ENCODE measurements around the gene TIAM1. TPM values are rescaled to one million over a fixed set of nuclear protein-coding genes. Genes with fewer than 3 reads are reported as not detected.

Gene TIAM1
- polyA plus RNA-seq, 2 of the 4 experiments (the other 2 are of a cell fraction), result 0.23 to 0.40 TPM

DNA sequence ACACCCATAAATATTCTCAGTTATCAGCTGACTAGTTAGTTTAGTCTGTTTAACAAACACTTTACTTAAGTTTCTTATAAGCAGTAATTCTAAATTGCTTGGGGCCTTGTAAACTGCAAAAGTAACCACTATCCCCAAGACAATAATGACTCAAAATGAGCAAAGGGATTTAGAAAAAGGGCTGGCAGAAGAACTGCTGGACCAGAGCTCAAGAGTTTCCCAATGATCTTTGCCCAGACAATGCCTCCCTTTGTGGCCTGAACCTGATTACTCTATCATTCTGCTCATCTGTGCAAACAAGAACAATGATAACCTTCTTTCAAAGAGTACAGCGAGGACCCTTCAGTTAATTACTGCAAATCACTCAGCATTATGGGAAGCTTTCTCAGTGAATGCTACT lies 123.5 kb downstream of the TIAM1 start:
- FAIRE-seq (no peak), ATAC-seq (no peak), DNase-seq (ENCODE audit: low read depth in 1 of 2, low spot score in 1 of 2) (no peak)

DNA sequence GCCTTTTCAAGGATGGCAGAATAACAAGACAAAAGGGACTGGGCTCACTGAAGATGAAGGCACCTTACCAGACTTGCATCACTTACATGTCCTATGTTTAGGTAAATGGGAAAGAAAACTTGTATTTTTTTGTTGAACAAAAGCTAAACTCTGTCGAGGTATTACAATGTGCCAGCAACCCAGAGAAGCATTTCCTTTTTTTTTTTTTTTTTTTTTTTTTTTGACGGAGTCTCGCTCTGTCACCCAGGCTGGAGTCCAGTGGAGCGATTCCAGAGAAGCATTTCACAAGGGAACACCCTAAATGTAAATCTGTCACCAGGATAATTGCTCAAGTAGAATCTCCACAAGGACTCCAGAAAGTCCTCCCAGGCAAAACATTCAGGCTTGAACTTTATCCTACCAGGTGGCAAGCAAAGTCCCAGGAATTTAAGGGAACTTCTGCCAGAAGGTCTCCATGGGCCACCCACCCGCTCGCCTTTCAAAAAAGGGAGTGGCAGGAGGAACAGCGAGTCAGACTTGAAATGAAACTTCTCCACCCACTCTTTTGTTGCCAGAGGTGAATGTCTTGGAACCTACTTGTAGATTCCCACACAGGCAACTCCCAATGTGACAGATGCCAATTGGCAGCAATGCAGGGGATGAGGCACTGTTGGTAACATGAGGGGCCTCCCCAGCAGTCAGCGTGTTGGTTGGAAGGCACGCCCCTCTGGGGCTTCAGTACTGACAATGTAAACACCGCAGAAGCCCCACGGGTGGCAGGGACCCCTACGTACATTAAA lies 125.0 kb downstream of the TIAM1 start:
- no peak overlapping the region for H3K4me2 ChIP-seq
- H3K4me1 ChIP-seq, result no peaks in the 10 kb centered on the region
- no peaks in the 10 kb centered on the region for H3K9me3 ChIP-seq
- FAIRE-seq (no peak), ATAC-seq (no peak), DNase-seq (ENCODE audit: low read depth in 1 of 2, low spot score in 1 of 2) (no peak)
- H3K27ac ChIP-seq, result no peak overlapping the region
- no peak for TF ChIP-seq ZC3H11A (IDR thresholded peaks at IDR 0.05)
- no peak for TF ChIP-seq NPAS2 (CRISPR knock-in tag; IDR thresholded peaks at IDR 0.05; ENCODE audit: borderline replicate concordance)
- TF ChIP-seq, protein P1, sequence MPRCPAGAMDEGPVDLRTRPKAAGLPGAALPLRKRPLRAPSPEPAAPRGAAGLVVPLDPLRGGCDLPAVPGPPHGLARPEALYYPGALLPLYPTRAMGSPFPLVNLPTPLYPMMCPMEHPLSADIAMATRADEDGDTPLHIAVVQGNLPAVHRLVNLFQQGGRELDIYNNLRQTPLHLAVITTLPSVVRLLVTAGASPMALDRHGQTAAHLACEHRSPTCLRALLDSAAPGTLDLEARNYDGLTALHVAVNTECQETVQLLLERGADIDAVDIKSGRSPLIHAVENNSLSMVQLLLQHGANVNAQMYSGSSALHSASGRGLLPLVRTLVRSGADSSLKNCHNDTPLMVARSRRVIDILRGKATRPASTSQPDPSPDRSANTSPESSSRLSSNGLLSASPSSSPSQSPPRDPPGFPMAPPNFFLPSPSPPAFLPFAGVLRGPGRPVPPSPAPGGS (IDR thresholded peaks at IDR 0.05), result no peak
- TF ChIP-seq RFX5 (IDR thresholded peaks at IDR 0.05), result no peak
- no peak for TF ChIP-seq RAD21 (conservative IDR thresholded peaks at IDR 0.05 in 1 of 2, IDR thresholded peaks at IDR 0.05 in 1 of 2)
- TF ChIP-seq HDAC2 (IDR thresholded peaks at IDR 0.05), result no peak
- TF ChIP-seq HEYL (CRISPR knock-in tag; IDR thresholded peaks at IDR 0.05), result no peak
- no peak for TF ChIP-seq NR3C1 (IDR thresholded peaks at IDR 0.05)
- TF ChIP-seq TFCP2L1 (CRISPR knock-in tag; IDR thresholded peaks at IDR 0.05), result no peak
- 11% methylated on average over 9 of the region's 12 CpGs for WGBS (ENCODE audit: missing lambda C conversion rate)
- POLR2A ChIA-PET, result no interaction called here
- CTCF ChIA-PET, result interaction anchor here (1.9 kb wide), 1 partner anchor 362 kb away, joined by 5 read pairs; no protein-coding TSS in a partner anchor
- no peak overlapping the region for H3K4me3 ChIP-seq

More for the DNA sequence above, 123.5 kb downstream of the TIAM1 start:
- WGBS (ENCODE audit: missing lambda C conversion rate), result 0% methylated on average over 1 of the region's 1 CpG
- CTCF ChIA-PET, result interaction anchor here (1.2 kb wide), 1 partner anchor 360 kb away, joined by 6 read pairs; no protein-coding TSS in a partner anchor
- no peak overlapping the region for H3K4me3 ChIP-seq
- H3K4me1 ChIP-seq, result no peaks in the 10 kb centered on the region
- H3K4me2 ChIP-seq, result no peak overlapping the region
- POLR2A ChIA-PET, result no interaction called here
- TF ChIP-seq POLR2A (IDR thresholded peaks at IDR 0.05; ENCODE audit: low read length) (no peak), SMC3 (IDR thresholded peaks at IDR 0.05) (no peak), SREBF2 (IDR thresholded peaks at IDR 0.05) (no peak), ESRRA (IDR thresholded peaks at IDR 0.05; ENCODE audit: borderline replicate concordance, low read length) (no peak), KDM5A (IDR thresholded peaks at IDR 0.05) (no peak)
- TF ChIP-seq, protein P2, sequence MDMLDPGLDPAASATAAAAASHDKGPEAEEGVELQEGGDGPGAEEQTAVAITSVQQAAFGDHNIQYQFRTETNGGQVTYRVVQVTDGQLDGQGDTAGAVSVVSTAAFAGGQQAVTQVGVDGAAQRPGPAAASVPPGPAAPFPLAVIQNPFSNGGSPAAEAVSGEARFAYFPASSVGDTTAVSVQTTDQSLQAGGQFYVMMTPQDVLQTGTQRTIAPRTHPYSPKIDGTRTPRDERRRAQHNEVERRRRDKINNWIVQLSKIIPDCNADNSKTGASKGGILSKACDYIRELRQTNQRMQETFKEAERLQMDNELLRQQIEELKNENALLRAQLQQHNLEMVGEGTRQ (IDR thresholded peaks at IDR 0.05), result no peak
- TF ChIP-seq, protein P3, sequence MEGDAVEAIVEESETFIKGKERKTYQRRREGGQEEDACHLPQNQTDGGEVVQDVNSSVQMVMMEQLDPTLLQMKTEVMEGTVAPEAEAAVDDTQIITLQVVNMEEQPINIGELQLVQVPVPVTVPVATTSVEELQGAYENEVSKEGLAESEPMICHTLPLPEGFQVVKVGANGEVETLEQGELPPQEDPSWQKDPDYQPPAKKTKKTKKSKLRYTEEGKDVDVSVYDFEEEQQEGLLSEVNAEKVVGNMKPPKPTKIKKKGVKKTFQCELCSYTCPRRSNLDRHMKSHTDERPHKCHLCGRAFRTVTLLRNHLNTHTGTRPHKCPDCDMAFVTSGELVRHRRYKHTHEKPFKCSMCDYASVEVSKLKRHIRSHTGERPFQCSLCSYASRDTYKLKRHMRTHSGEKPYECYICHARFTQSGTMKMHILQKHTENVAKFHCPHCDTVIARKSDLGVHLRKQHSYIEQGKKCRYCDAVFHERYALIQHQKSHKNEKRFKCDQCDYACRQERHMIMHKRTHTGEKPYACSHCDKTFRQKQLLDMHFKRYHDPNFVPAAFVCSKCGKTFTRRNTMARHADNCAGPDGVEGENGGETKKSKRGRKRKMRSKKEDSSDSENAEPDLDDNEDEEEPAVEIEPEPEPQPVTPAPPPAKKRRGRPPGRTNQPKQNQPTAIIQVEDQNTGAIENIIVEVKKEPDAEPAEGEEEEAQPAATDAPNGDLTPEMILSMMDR (IDR thresholded peaks at IDR 0.05), result no peak
- no peaks in the 10 kb centered on the region for H3K9me3 ChIP-seq
- no peak overlapping the region for H3K27ac ChIP-seq

DNA sequence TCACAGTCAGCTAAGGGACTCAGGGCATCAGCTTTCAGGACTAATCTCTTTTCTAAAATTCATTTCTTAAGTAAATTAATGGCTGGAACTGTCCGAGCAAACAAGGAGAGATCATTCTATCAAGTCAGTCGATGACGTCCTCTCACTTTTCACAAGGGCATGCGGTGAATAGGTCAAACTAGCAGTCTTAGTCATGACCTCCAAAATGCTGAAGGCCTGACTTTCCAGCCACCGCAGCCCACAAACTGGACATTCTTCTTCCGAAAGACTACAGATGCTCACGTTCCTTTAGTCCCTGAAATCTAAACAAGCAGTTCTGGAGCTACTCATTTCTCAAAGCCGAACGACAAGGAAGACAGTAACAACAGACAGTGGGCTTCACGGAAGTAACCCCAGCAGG lies 127.9 kb downstream of the TIAM1 start:
- WGBS (ENCODE audit: missing lambda C conversion rate), result 51% methylated on average over 10 of the region's 10 CpGs
- POLR2A ChIA-PET, result no interaction called here
- FAIRE-seq, result no peak
- no peak overlapping the region for H3K4me2 ChIP-seq
- CTCF ChIA-PET, result interaction anchor here (0.8 to 1.6 kb wide), 4 partner anchors 17 to 367 kb away, joined by 3 to 9 read pairs (median 4); no protein-coding TSS in a partner anchor
- no peak overlapping the region for H3K4me3 ChIP-seq
- no peaks in the 10 kb centered on the region for H3K4me1 ChIP-seq
- no peaks in the 10 kb centered on the region for H3K9me3 ChIP-seq
- ATAC-seq, result no peak
- no peak for DNase-seq (ENCODE audit: low read depth in 1 of 2, low spot score in 1 of 2)
- H3K27ac ChIP-seq, result no peak overlapping the region
- no peak for TF ChIP-seq ZSCAN20 (CRISPR knock-in tag; IDR thresholded peaks at IDR 0.05)
- no peak for TF ChIP-seq ZNF302 (CRISPR knock-in tag; IDR thresholded peaks at IDR 0.05)
- no peak for TF ChIP-seq BHLHE40 (IDR thresholded peaks at IDR 0.05; ENCODE audit: low read depth, low read length)
- no peak for TF ChIP-seq TFCP2L1 (CRISPR knock-in tag; IDR thresholded peaks at IDR 0.05)
- TF ChIP-seq CEBPB (IDR thresholded peaks at IDR 0.05), result no peak
- TF ChIP-seq JUN (IDR thresholded peaks at IDR 0.05), result no peak
- TF ChIP-seq, protein P4, sequence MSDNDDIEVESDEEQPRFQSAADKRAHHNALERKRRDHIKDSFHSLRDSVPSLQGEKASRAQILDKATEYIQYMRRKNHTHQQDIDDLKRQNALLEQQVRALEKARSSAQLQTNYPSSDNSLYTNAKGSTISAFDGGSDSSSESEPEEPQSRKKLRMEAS (IDR thresholded peaks at IDR 0.05), result no peak
- TF ChIP-seq, protein P3 (IDR thresholded peaks at IDR 0.05), result no peak
- TF ChIP-seq, protein P5, sequence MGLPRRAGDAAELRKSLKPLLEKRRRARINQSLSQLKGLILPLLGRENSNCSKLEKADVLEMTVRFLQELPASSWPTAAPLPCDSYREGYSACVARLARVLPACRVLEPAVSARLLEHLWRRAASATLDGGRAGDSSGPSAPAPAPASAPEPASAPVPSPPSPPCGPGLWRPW (IDR thresholded peaks at IDR 0.05), result no peak
- no peak for TF ChIP-seq TP53 (CRISPR knock-in tag; IDR thresholded peaks at IDR 0.05)
- no peak for TF ChIP-seq HOXB13 (CRISPR knock-in tag; IDR thresholded peaks at IDR 0.05; ENCODE audit: low read depth)
- no peak for TF ChIP-seq SREBF2 (IDR thresholded peaks at IDR 0.05)
- TF ChIP-seq EHMT2 (IDR thresholded peaks at IDR 0.05; ENCODE audit: low read depth), result no peak
- TF ChIP-seq, protein P6, sequence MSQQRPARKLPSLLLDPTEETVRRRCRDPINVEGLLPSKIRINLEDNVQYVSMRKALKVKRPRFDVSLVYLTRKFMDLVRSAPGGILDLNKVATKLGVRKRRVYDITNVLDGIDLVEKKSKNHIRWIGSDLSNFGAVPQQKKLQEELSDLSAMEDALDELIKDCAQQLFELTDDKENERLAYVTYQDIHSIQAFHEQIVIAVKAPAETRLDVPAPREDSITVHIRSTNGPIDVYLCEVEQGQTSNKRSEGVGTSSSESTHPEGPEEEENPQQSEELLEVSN (IDR thresholded peaks at IDR 0.05; ENCODE audit: borderline replicate concordance, low read depth), result no peak
